HepG2 (cell line): Measurements from ENCODE around the gene SYS1. TPM values are rescaled to one million over a fixed set of nuclear protein-coding genes. Genes with fewer than 3 reads are reported as not detected.
A peak's percentile ranks its signal among the peaks of the same experiment; 100 is the strongest.

ENCODE experiments used
- ATF2 ChIP-seq: sonication (generic); formaldehyde crosslinking; IDR thresholded peaks from 2 replicates; pipeline ENCODE4 v1.4.0; 2020; ENCODE audit warnings: missing genetic modification reagents
- EHMT2 ChIP-seq: fragments of 200-600 bp; sonication (generic); IDR thresholded peaks from 2 replicates; pipeline ENCODE4 v1.7.0; 2017; ENCODE audit warnings: antibody characterized with exemption, low read depth, low read length, borderline replicate concordance
- IKZF1 ChIP-seq: fragments of 450-650 bp; IDR thresholded peaks from 2 replicates; pipeline ENCODE4 v1.7.1; 2016
- NFAT5 ChIP-seq: sonication (generic); formaldehyde crosslinking; IDR thresholded peaks from 2 replicates; pipeline ENCODE4 v1.4.0; 2020; ENCODE audit warnings: missing genetic modification reagents
- TIGD3 ChIP-seq: sonication (generic); formaldehyde crosslinking; IDR thresholded peaks from 2 replicates; pipeline ENCODE4 v1.5.1; 2020; ENCODE audit warnings: mild to moderate bottlenecking, missing genetic modification reagents, borderline replicate concordance
- ZFP1 ChIP-seq: IDR thresholded peaks from 2 replicates; pipeline ENCODE4 v1.6.1; 2016
- ZNF12 ChIP-seq: sonication (generic); formaldehyde crosslinking; IDR thresholded peaks from 2 replicates; pipeline ENCODE4 v1.5.0; 2020; ENCODE audit warnings: missing genetic modification reagents
- ZNF180 ChIP-seq: sonication (generic); formaldehyde crosslinking; IDR thresholded peaks from 2 replicates; pipeline ENCODE4 v1.4.0; 2020; ENCODE audit warnings: low read depth, missing genetic modification reagents, borderline replicate concordance
- ZNF280D ChIP-seq: sonication (generic); formaldehyde crosslinking; IDR thresholded peaks from 2 replicates; pipeline ENCODE4 v1.5.1; 2020; ENCODE audit warnings: mild to moderate bottlenecking, missing genetic modification reagents
- ZNF33A ChIP-seq: sonication (generic); formaldehyde crosslinking; IDR thresholded peaks from 2 replicates; pipeline ENCODE4 v1.5.1; 2020; ENCODE audit warnings: missing genetic modification reagents, mild to moderate bottlenecking, moderate library complexity, borderline replicate concordance
- ZNF496 ChIP-seq: sonication (generic); formaldehyde crosslinking; IDR thresholded peaks from 2 replicates; pipeline ENCODE4 v1.8.1; 2023; ENCODE audit warnings: mild to moderate bottlenecking, moderate library complexity, missing genetic modification reagents; ENCODE audit not compliant: insufficient replicate concordance
- ZNF629 ChIP-seq: sonication (generic); formaldehyde crosslinking; conservative IDR thresholded peaks from 2 replicates; pipeline ENCODE4 v1.5.0; 2020; ENCODE audit warnings: missing genetic modification reagents
- ZNF781 ChIP-seq: sonication (generic); formaldehyde crosslinking; IDR thresholded peaks from 2 replicates; pipeline ENCODE4 v1.5.1; 2020; ENCODE audit warnings: borderline replicate concordance, mild to moderate bottlenecking, missing genetic modification reagents; ENCODE audit errors: not compliant biosample characterization
- polyA plus RNA-seq, 8 experiments: library from polyadenylated mRNA; depleted of rRNA in 3 of 8; stranded (reverse) in 7 of 8; unstranded in 1 of 8; fragments of >200 nt; fragmentation: Illumina TruSeq in 4 of 8; extraction: Trizol in 4 of 8; gene quantifications; 2 replicates each; pipeline versions ENCODE4 v1.2.1 to v1.2.3, GENCODE V29; 2011 to 2016; ENCODE audit warnings: low read depth in 4 of 8, missing spikeins in 1 of 8, mixed read lengths in 1 of 8; ENCODE audit not compliant: insufficient read depth in 1 of 8
- total RNA-seq, 5 experiments: library from RNA; depleted of rRNA; stranded (reverse); fragments of >200 nt; fragmentation: Illumina TruSeq; extraction: Trizol; gene quantifications; 2 replicates each; pipeline ENCODE4 v1.2.3, GENCODE V29; 2016; ENCODE audit warnings: low read depth in 1 of 5

SYS1 gene
- total and polyA plus RNA-seq, 2 of the 13 experiments (the other 11 are each of a cell fraction or from before 2014, with no cell fraction given): 38.3 to 65.6 TPM

GRCh38 chr20:45363611-45364492, 896 bp downstream of the SYS1 start (continued):
- TF ChIP-seq ZNF33A (CRISPR knock-in tag): no peak
- TF ChIP-seq IKZF1: no peak
- TF ChIP-seq ZNF12 (CRISPR knock-in tag): 0 out of 2 replicates have a peak, but pooled peaks have one; percentile 14
- TF ChIP-seq ZNF629: peak; percentile 95
- TF ChIP-seq TIGD3 (CRISPR knock-in tag): 0 out of 2 replicates have a peak, but pooled peaks have one; percentile 36
- TF ChIP-seq ZNF280D (CRISPR knock-in tag): no peak
- 0 out of 2 replicates have a peak, but pooled peaks have one; percentile 1 for TF ChIP-seq ZNF180 (CRISPR knock-in tag)
- 0 out of 2 replicates have a peak, but pooled peaks have one; percentile 3 for TF ChIP-seq ZFP1 (CRISPR knock-in tag)
- peak; percentile 28 for TF ChIP-seq ZNF781 (CRISPR knock-in tag)
- no peak for TF ChIP-seq NFAT5 (CRISPR knock-in tag)
- TF ChIP-seq ATF2 (CRISPR knock-in tag): no peak
- no peak for TF ChIP-seq ZNF496 (CRISPR knock-in tag)
- TF ChIP-seq EHMT2: no peak
